Esophagus muscularis mucosa (tissue), 4 donors: ENCODE results near the gene CARMIL1. TPM values are rescaled to one million over a fixed set of nuclear protein-coding genes. Genes with fewer than 3 reads are reported as not detected.
"Not testable (repeated sequence)": the region's sequence is repeated elsewhere in the genome, so short reads cannot be mapped to it uniquely, and the experiment has no call there.

ENCODE experiments used
- DNase-seq: peaks from one replicate; pipeline ENCODE4 v3.0.0-alpha.2; 2017; ENCODE audit errors: extremely low spot score
- H3K27ac ChIP-seq, 4 donors: fragments of 200-600 bp; sonication (generic); replicated peaks in 1 of 4; 1 replicate in 3 of 4; 2 replicates in 1 of 4; pipeline ENCODE4 v1.5.1; 2016 to 2019; ENCODE audit warnings: mild to moderate bottlenecking in 1 of 4
- H3K27me3 ChIP-seq, 4 donors: fragments of 200-600 bp; sonication (generic); one replicate each; pipeline versions ENCODE4 v1.5.1 to v1.6.0; 2016 to 2019
- H3K36me3 ChIP-seq, 4 donors: fragments of 200-600 bp; sonication (generic); one replicate each; pipeline ENCODE4 v1.5.1; 2016 to 2019
- H3K4me1 ChIP-seq, 4 donors: fragments of 200-600 bp; sonication (generic); one replicate each; pipeline ENCODE4 v1.5.1; 2016 to 2019
- H3K4me3 ChIP-seq, 4 donors: fragments of 200-600 bp; sonication (generic); 1 replicate in 2 of 4; 2 replicates in 2 of 4; pipeline ENCODE4 v1.5.1; 2016 to 2019; ENCODE audit warnings: mild to moderate bottlenecking in 4 of 4, moderate library complexity in 1 of 4
- H3K9me3 ChIP-seq, 4 donors: fragments of 200-600 bp; sonication (generic); 1 replicate in 3 of 4; 2 replicates in 1 of 4; pipeline ENCODE4 v1.5.1; 2016 to 2019
- CTCF ChIP-seq, 3 experiments: fragments of 200-600 bp in 2 of 3; fragments of 450-650 bp in 1 of 3; sonication (generic) in 2 of 3; IDR thresholded peaks; one replicate each; pipeline ENCODE4 v1.5.1; 2017 to 2019; ENCODE audit warnings: antibody characterized with exemption in 3 of 3, mild to moderate bottlenecking in 2 of 3, moderate library complexity in 1 of 3
- EP300 ChIP-seq: sonication (generic); formaldehyde crosslinking; IDR thresholded peaks from one replicate; pipeline ENCODE4 v1.6.1; 2017; ENCODE audit warnings: antibody characterized with exemption
- POLR2A ChIP-seq: fragments of 450-650 bp; IDR thresholded peaks from one replicate; pipeline ENCODE4 v1.6.1; 2017; ENCODE audit warnings: antibody characterized with exemption, moderate library complexity, mild to moderate bottlenecking, low read depth
- POLR2AphosphoS5 ChIP-seq, 2 donors: sonication (generic); formaldehyde crosslinking; IDR thresholded peaks; one replicate each; pipeline ENCODE4 v1.6.1; 2017; ENCODE audit warnings: antibody characterized with exemption in 2 of 2
- WGBS: methylation state at CpG from one replicate; pipeline ENCODE4 v1.1.5; 2018; 5-methylcytosine and 5-hydroxymethylcytosine counted together
- intact Hi-C: fragments of 100-400 bp; cut with DNase I; formaldehyde crosslinking; loops from one replicate; pipeline ENCODE4 v1.15.1; 2023
- total RNA-seq, 4 donors: library from RNA; depleted of rRNA; stranded (reverse); fragments of >200 nt; gene quantifications; one replicate each; pipeline versions ENCODE4 v1.1.0 to v1.2.1, GENCODE V29; 2016

CARMIL1 gene
- total RNA-seq, 4 donors from 2014 or later = 10.0 to 12.1 (median 11.1) TPM

- DNase-seq = no peak
- no peaks in the 10 kb centered on the region for H3K4me1 ChIP-seq
- no peaks in the 10 kb centered on the region for H3K27me3 ChIP-seq
- intact Hi-C loops = no loop called here
- H3K36me3 ChIP-seq = no peaks in the 10 kb centered on the region
- no peak overlapping the region for H3K27ac ChIP-seq
- TF ChIP-seq EP300 (no peak), POLR2A (no peak), POLR2AphosphoS5 (IDR thresholded peaks at IDR 0.05) (no peak), CTCF (IDR thresholded peaks at IDR 0.05) (no peak)
- 100% methylated on average over 1 of the region's 1 CpG for WGBS
- no peak overlapping the region for H3K4me3 ChIP-seq
- no peaks in the 10 kb centered on the region for H3K9me3 ChIP-seq
Observed at GRCh38 chr6:25439368-25439767, 160.2 kb downstream of the CARMIL1 start.

DNA sequence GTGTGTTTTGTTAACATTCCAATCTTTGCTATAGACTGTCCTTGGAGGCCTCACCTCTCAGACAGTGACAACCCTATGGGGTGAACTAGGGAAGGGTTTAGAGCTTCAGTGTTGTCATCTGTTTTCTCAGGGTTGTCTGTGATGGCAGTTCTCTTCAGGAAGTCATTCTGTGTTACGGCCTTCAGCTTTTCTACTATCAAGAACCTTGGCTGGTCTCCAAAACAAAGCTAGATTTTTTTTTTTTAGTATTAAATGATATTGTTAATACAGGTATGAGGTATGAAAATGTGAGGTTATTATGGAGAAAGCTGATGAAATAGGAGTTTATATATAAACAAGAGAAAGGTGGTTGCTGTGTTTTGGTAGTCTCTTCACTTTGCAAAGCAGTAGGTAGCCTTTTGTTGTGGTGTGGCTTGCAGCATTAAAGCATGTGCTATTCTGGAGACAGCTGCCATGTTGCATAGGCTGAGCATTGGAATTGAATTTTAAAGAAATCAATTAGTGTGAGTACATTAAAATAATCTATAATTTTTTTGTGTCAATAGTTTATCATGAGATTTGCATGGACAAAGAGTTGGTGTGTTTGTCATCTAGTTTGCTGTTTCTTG, 162.6 kb downstream of the CARMIL1 start:
- intact Hi-C loops = no loop called here
- 58% methylated on average over 1 of the region's 1 CpG for WGBS

GRCh38 chr6:25442898-25443297, 163.7 kb downstream of the CARMIL1 start:
- no peaks in the 10 kb centered on the region for H3K27me3 ChIP-seq
- WGBS = 50% methylated on average over 1 of the region's 1 CpG
- peaks cover 0 to 6% (median 0%) of the 10 kb centered on the region in 4 donors for H3K9me3 ChIP-seq
- H3K4me3 ChIP-seq = no peak overlapping the region
- no peaks in the 10 kb centered on the region for H3K36me3 ChIP-seq
- TF ChIP-seq POLR2A = no peak
- TF ChIP-seq CTCF (IDR thresholded peaks at IDR 0.05) = no peak
- TF ChIP-seq POLR2AphosphoS5 (IDR thresholded peaks at IDR 0.05) = no peak
- no peak for TF ChIP-seq EP300
- no peaks in the 10 kb centered on the region for H3K4me1 ChIP-seq
- intact Hi-C loops = no loop called here
- no peak for DNase-seq
- H3K27ac ChIP-seq = no peak overlapping the region

More for the DNA sequence above, 162.6 kb downstream of the CARMIL1 start:
- no peak overlapping the region for H3K27ac ChIP-seq
- H3K4me1 ChIP-seq = no peaks in the 10 kb centered on the region
- H3K27me3 ChIP-seq = no peaks in the 10 kb centered on the region
- DNase-seq = no peak
- TF ChIP-seq POLR2AphosphoS5 (IDR thresholded peaks at IDR 0.05) = no peak
- TF ChIP-seq POLR2A = no peak
- no peak for TF ChIP-seq CTCF (IDR thresholded peaks at IDR 0.05)
- TF ChIP-seq EP300 = no peak
- H3K36me3 ChIP-seq = no peaks in the 10 kb centered on the region
- H3K4me3 ChIP-seq = no peak overlapping the region
- peaks cover 0 to 6% (median 0%) of the 10 kb centered on the region in 4 donors for H3K9me3 ChIP-seq

- intact Hi-C loops, H3K4me3 ChIP-seq, H3K27ac ChIP-seq, DNase-seq, H3K27me3 ChIP-seq, H3K36me3 ChIP-seq, H3K4me1 ChIP-seq, H3K9me3 ChIP-seq: not testable (repeated sequence)
- 86% methylated on average over 4 of the region's 4 CpGs for WGBS
Observed at GRCh38 chr6:25444521-25444920, 165.3 kb downstream of the CARMIL1 start.

- intact Hi-C loops = no loop called here
- WGBS = 90% methylated on average over 2 of the region's 2 CpGs
- H3K27ac ChIP-seq = no peak overlapping the region
- H3K4me1 ChIP-seq = no peaks in the 10 kb centered on the region
- no peaks in the 10 kb centered on the region for H3K27me3 ChIP-seq
- TF ChIP-seq POLR2A = no peak
- TF ChIP-seq CTCF (IDR thresholded peaks at IDR 0.05) = no peak
- TF ChIP-seq EP300 = no peak
- TF ChIP-seq POLR2AphosphoS5 (IDR thresholded peaks at IDR 0.05) = no peak
- peaks cover 0 to 6% (median 0%) of the 10 kb centered on the region in 4 donors for H3K9me3 ChIP-seq
- H3K36me3 ChIP-seq = no peaks in the 10 kb centered on the region
- no peak for DNase-seq
- H3K4me3 ChIP-seq = no peak overlapping the region
Observed at GRCh38 chr6:25446830-25447569, 167.8 kb downstream of the CARMIL1 start.
